ENCODE data around the gene CFAP161. TPM values are rescaled to one million over a fixed set of nuclear protein-coding genes. Genes with fewer than 3 reads are reported as not detected.

CFAP161 gene
- total and polyA plus RNA-seq, 4 donors = 0.75 to 0.84 TPM; not detected in 2

GRCh38 chr15:81107889-81108288, 26.2 kb upstream of the CFAP161 start:
- H3K27me3 ChIP-seq (ENCODE audit: control insufficient read depth in 4 of 4, insufficient read depth in 4 of 4, low read length in 3 of 4) = no peaks in the 10 kb centered on the region
- no peak overlapping the region for H3K4me3 ChIP-seq (ENCODE audit: low read depth in 1 of 3, low read length in 3 of 3)
- no peak for TF ChIP-seq SP1 (IDR thresholded peaks at IDR 0.05)
- TF ChIP-seq JUND (IDR thresholded peaks at IDR 0.05) = no peak
- TF ChIP-seq, protein P1, sequence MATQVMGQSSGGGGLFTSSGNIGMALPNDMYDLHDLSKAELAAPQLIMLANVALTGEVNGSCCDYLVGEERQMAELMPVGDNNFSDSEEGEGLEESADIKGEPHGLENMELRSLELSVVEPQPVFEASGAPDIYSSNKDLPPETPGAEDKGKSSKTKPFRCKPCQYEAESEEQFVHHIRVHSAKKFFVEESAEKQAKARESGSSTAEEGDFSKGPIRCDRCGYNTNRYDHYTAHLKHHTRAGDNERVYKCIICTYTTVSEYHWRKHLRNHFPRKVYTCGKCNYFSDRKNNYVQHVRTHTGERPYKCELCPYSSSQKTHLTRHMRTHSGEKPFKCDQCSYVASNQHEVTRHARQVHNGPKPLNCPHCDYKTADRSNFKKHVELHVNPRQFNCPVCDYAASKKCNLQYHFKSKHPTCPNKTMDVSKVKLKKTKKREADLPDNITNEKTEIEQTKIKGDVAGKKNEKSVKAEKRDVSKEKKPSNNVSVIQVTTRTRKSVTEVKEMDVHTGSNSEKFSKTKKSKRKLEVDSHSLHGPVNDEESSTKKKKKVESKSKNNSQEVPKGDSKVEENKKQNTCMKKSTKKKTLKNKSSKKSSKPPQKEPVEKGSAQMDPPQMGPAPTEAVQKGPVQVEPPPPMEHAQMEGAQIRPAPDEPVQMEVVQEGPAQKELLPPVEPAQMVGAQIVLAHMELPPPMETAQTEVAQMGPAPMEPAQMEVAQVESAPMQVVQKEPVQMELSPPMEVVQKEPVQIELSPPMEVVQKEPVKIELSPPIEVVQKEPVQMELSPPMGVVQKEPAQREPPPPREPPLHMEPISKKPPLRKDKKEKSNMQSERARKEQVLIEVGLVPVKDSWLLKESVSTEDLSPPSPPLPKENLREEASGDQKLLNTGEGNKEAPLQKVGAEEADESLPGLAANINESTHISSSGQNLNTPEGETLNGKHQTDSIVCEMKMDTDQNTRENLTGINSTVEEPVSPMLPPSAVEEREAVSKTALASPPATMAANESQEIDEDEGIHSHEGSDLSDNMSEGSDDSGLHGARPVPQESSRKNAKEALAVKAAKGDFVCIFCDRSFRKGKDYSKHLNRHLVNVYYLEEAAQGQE (IDR thresholded peaks at IDR 0.05) = no peak
- TF ChIP-seq YY1 (IDR thresholded peaks at IDR 0.05) = no peak
- no peak for TF ChIP-seq FOXA2 (IDR thresholded peaks at IDR 0.05)
- TF ChIP-seq NR2F2 (IDR thresholded peaks at IDR 0.05) = no peak
- no peak for TF ChIP-seq FOXA1 (IDR thresholded peaks at IDR 0.05)
- no peak for TF ChIP-seq TAF1 (conservative IDR thresholded peaks at IDR 0.05)
- TF ChIP-seq MAX (IDR thresholded peaks at IDR 0.05) = no peak
- no peak for TF ChIP-seq GABPA (IDR thresholded peaks at IDR 0.05 in 1 of 2, conservative IDR thresholded peaks at IDR 0.05 in 1 of 2)
- no peak for TF ChIP-seq CTCF (IDR thresholded peaks at IDR 0.05; ENCODE audit: low read depth, low read length, missing input control)
- TF ChIP-seq HNF4G (IDR thresholded peaks at IDR 0.05) = no peak
- TF ChIP-seq RXRA (IDR thresholded peaks at IDR 0.05) = no peak
- TF ChIP-seq, protein P2, sequence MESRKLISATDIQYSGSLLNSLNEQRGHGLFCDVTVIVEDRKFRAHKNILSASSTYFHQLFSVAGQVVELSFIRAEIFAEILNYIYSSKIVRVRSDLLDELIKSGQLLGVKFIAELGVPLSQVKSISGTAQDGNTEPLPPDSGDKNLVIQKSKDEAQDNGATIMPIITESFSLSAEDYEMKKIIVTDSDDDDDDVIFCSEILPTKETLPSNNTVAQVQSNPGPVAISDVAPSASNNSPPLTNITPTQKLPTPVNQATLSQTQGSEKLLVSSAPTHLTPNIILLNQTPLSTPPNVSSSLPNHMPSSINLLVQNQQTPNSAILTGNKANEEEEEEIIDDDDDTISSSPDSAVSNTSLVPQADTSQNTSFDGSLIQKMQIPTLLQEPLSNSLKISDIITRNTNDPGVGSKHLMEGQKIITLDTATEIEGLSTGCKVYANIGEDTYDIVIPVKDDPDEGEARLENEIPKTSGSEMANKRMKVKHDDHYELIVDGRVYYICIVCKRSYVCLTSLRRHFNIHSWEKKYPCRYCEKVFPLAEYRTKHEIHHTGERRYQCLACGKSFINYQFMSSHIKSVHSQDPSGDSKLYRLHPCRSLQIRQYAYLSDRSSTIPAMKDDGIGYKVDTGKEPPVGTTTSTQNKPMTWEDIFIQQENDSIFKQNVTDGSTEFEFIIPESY (IDR thresholded peaks at IDR 0.05) = no peak
- TF ChIP-seq HNF4A (conservative IDR thresholded peaks at IDR 0.05) = no peak
- TF ChIP-seq, protein P3, sequence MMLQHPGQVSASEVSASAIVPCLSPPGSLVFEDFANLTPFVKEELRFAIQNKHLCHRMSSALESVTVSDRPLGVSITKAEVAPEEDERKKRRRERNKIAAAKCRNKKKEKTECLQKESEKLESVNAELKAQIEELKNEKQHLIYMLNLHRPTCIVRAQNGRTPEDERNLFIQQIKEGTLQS (IDR thresholded peaks at IDR 0.05) = no peak
- H3K9ac ChIP-seq (ENCODE audit: low read depth in 1 of 2, low read length in 2 of 2) = no peak overlapping the region
- H3K36me3 ChIP-seq (ENCODE audit: control insufficient read depth in 4 of 4, insufficient read depth in 3 of 4, low read depth in 1 of 4, low read length in 3 of 4) = no peaks in the 10 kb centered on the region
- H3K27ac ChIP-seq (ENCODE audit: low read depth in 1 of 2, low read length in 2 of 2) = no peak overlapping the region
- whole genome bisulfite sequencing = 77% methylated on average over 4 of the region's 4 CpGs
- no peak for DNase-seq (ENCODE audit: low spot score)
- H3K9me3 ChIP-seq (ENCODE audit: control insufficient read depth in 4 of 4, low read length in 3 of 4) = no peaks in the 10 kb centered on the region
- H3K4me1 ChIP-seq (ENCODE audit: control insufficient read depth in 4 of 4, insufficient read depth in 4 of 4, low read length in 3 of 4) = peaks cover 0 to 4% (median 0%) of the 10 kb centered on the region in 4 donors

DNA sequence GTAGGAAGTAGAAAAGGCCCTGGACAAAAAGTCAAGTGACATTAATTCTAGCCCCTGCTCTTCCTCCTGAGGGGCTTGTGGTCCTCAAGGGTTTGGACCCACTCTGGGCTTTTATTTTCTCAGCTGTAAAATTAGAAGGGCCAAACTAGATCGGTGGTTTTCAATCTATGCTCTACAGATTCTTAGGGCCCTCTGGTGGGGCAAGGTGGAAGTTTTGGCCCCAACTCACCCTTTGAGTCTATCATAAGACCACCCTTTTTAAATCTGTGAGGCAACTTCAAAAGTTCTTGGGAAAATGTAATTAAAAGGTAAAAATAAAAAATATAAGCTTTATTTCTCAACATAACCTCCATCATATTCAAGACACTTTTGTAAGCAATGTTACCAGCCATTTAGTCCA, 25.6 kb upstream of the CFAP161 start:
- TF ChIP-seq RAD21 (IDR thresholded peaks at IDR 0.05) = peak; percentile 60 to 72
- no peak for TF ChIP-seq EGR1 (IDR thresholded peaks at IDR 0.05; ENCODE audit: low read depth in 2 of 2)
- TF ChIP-seq CTCF (IDR thresholded peaks at IDR 0.05; ENCODE audit: low read depth, low read length, missing input control) = peak; percentile 55
- TF ChIP-seq, protein P1 (IDR thresholded peaks at IDR 0.05) = no peak
- TF ChIP-seq TAF1 (conservative IDR thresholded peaks at IDR 0.05) = no peak

More for the DNA sequence above, 25.6 kb upstream of the CFAP161 start:
- H3K9me3 ChIP-seq (ENCODE audit: control insufficient read depth in 4 of 4, low read length in 3 of 4) = no peaks in the 10 kb centered on the region
- no peak overlapping the region for H3K27ac ChIP-seq (ENCODE audit: low read depth in 1 of 2, low read length in 2 of 2)
- DNase-seq (ENCODE audit: low spot score) = no peak
- 7% methylated on average over 1 of the region's 1 CpG for WGBS
- H3K27me3 ChIP-seq (ENCODE audit: control insufficient read depth in 4 of 4, insufficient read depth in 4 of 4, low read length in 3 of 4) = no peaks in the 10 kb centered on the region
- H3K4me3 ChIP-seq (ENCODE audit: low read depth in 1 of 3, low read length in 3 of 3) = no peak overlapping the region
- no peaks in the 10 kb centered on the region for H3K36me3 ChIP-seq (ENCODE audit: control insufficient read depth in 4 of 4, insufficient read depth in 3 of 4, low read depth in 1 of 4, low read length in 3 of 4)
- no peak overlapping the region for H3K9ac ChIP-seq (ENCODE audit: low read depth in 1 of 2, low read length in 2 of 2)
- H3K4me1 ChIP-seq (ENCODE audit: control insufficient read depth in 4 of 4, insufficient read depth in 4 of 4, low read length in 3 of 4) = peaks cover under 1 to 5% (median 2%) of the 10 kb centered on the region in 4 donors

Data from liver (tissue), 9 donors.